IMR-90 (cell line): ENCODE measurements around the gene ELK3. TPM values are rescaled to one million over a fixed set of nuclear protein-coding genes. Genes with fewer than 3 reads are reported as not detected.

Experiments
- ATAC-seq: fragments of 200-7000 bp; cut with Tn5 transposase; 2 replicates; pipeline ENCODE4 v1.9.1; 2020; ENCODE audit warnings: low read depth, mild to moderate bottlenecking, moderate library complexity
- BruUV-seq: library from RNA; stranded (reverse); fragments of 400-500 nt; replicated peaks from 2 replicates; lab custom pipeline; 2021; lab: Mats Ljungman, UMichigan
- CTCF ChIA-PET: fragments of 300-600 bp; formaldehyde crosslinking; extraction: SDS; loops from one replicate; lab custom pipeline; 2021; ENCODE audit warnings: antibody characterized with exemption; lab: Yijun Ruan, JAX
- POLR2A ChIA-PET: fragments of 300-600 bp; sonication (Branson Sonifier 250); formaldehyde crosslinking; loops from one replicate; lab custom pipeline; 2022; ENCODE audit warnings: antibody characterized with exemption; ENCODE audit not compliant: unreplicated experiment; lab: Charles Lee
- DNase-seq: peaks from one replicate; pipeline ENCODE4 v3.0.0; 2013
- H2AFZ ChIP-seq: replicated peaks from 2 replicates; pipeline ENCODE3; 2013; ENCODE audit warnings: low read length, mild to moderate bottlenecking; ENCODE audit not compliant: poor library complexity
- H2AK5ac ChIP-seq: 2 replicates; pipeline ENCODE4 v1.6.1; 2013; ENCODE audit warnings: low read depth, low read length, inconsistent platforms
- H2AK9ac ChIP-seq: replicated peaks from 2 replicates; pipeline ENCODE3; 2013; ENCODE audit warnings: mild to moderate bottlenecking, low read depth, low read length, moderate library complexity; ENCODE audit not compliant: poor library complexity
- H2BK120ac ChIP-seq: 2 replicates; pipeline ENCODE4 v1.6.1; 2013; ENCODE audit warnings: low read depth, low read length, inconsistent platforms
- H2BK15ac ChIP-seq: 3 replicates; pipeline ENCODE4 v1.6.1; 2013; ENCODE audit warnings: low read depth, low read length, inconsistent platforms
- H2BK20ac ChIP-seq: 2 replicates; pipeline ENCODE4 v1.6.1; 2013; ENCODE audit warnings: low read depth, mild to moderate bottlenecking, inconsistent platforms, low read length, moderate library complexity
- H2BK5ac ChIP-seq: 2 replicates; pipeline ENCODE4 v1.6.1; 2013; ENCODE audit warnings: mild to moderate bottlenecking, low read depth, low read length, inconsistent platforms; ENCODE audit not compliant: poor library complexity, severe bottlenecking
- H3K14ac ChIP-seq: replicated peaks from 2 replicates; pipeline ENCODE4 v1.6.1; 2013; ENCODE audit warnings: low read depth, low read length, inconsistent platforms
- H3K18ac ChIP-seq: 2 replicates; pipeline ENCODE4 v1.6.1; 2013; ENCODE audit warnings: low read depth, low read length, control low read depth
- H3K23ac ChIP-seq: 2 replicates; pipeline ENCODE4 v1.6.1; 2013; ENCODE audit warnings: low read depth, low read length, inconsistent platforms
- H3K27ac ChIP-seq: 2 replicates; pipeline ENCODE4 v1.5.1; 2013; ENCODE audit warnings: mild to moderate bottlenecking, control low read depth, low read length; ENCODE audit not compliant: insufficient read depth
- H3K27me3 ChIP-seq: 2 replicates; pipeline ENCODE4 v1.6.1; 2013; ENCODE audit warnings: low read length; ENCODE audit not compliant: control insufficient read depth, insufficient read depth
- H3K36me3 ChIP-seq: 2 replicates; pipeline ENCODE4 v1.6.1; 2013; ENCODE audit warnings: low read length, mixed read lengths; ENCODE audit not compliant: control insufficient read depth, insufficient read depth
- H3K4ac ChIP-seq: 2 replicates; pipeline ENCODE4 v1.6.1; 2013; ENCODE audit warnings: low read depth, low read length, inconsistent platforms
- H3K4me1 ChIP-seq: 2 replicates; pipeline ENCODE4 v1.6.1; 2013; ENCODE audit warnings: low read length, mixed read lengths; ENCODE audit not compliant: control insufficient read depth, insufficient read depth
- H3K4me2 ChIP-seq: 2 replicates; pipeline ENCODE4 v1.6.1; 2013; ENCODE audit warnings: low read depth, mild to moderate bottlenecking, control low read depth, low read length, moderate library complexity
- H3K4me3 ChIP-seq: 2 replicates; pipeline ENCODE4 v1.5.1; 2013; ENCODE audit warnings: low read depth, mild to moderate bottlenecking, control low read depth, low read length, moderate library complexity; ENCODE audit not compliant: insufficient read depth
- H3K56ac ChIP-seq: 2 replicates; pipeline ENCODE4 v1.6.1; 2013; ENCODE audit warnings: low read length, inconsistent platforms; ENCODE audit not compliant: insufficient read depth; ENCODE audit errors: extremely low read depth
- H3K79me1 ChIP-seq, 2 experiments: 2 replicates each; pipeline ENCODE4 v1.6.1; 2013; ENCODE audit warnings: low read length in 2 of 2, inconsistent platforms in 1 of 2, low read depth in 1 of 2
- H3K9ac ChIP-seq: 2 replicates; pipeline ENCODE4 v1.6.1; 2013; ENCODE audit warnings: low read depth, low read length, control low read depth
- H3K9me1 ChIP-seq: 2 replicates; pipeline ENCODE4 v1.6.1; 2013; ENCODE audit warnings: low read length, inconsistent platforms; ENCODE audit not compliant: insufficient read depth
- H3K9me3 ChIP-seq: 2 replicates; pipeline ENCODE4 v1.6.1; 2013; ENCODE audit warnings: low read length; ENCODE audit not compliant: control insufficient read depth, insufficient read depth
- H4K20me1 ChIP-seq: 2 replicates; pipeline ENCODE4 v1.6.1; 2013; ENCODE audit warnings: low read length, inconsistent platforms; ENCODE audit not compliant: insufficient read depth
- H4K5ac ChIP-seq: 2 replicates; pipeline ENCODE4 v1.6.1; 2013; ENCODE audit warnings: mild to moderate bottlenecking, low read depth, low read length, control low read depth
- H4K8ac ChIP-seq, 2 experiments: 2 replicates each; pipeline ENCODE4 v1.6.1; 2013; ENCODE audit warnings: low read depth in 2 of 2, low read length in 2 of 2, control low read depth in 1 of 2, inconsistent platforms in 1 of 2
- H4K91ac ChIP-seq: 2 replicates; pipeline ENCODE4 v1.6.1; 2013; ENCODE audit warnings: low read depth, low read length, inconsistent platforms; ENCODE audit not compliant: insufficient read depth
- ELK1 ChIP-seq: fragments of 150-350 bp; IDR thresholded peaks from 2 replicates; pipeline ENCODE4 v1.6.1; 2016; ENCODE audit warnings: low read depth, mild to moderate bottlenecking, low read length, moderate library complexity, borderline replicate concordance
- MAZ ChIP-seq: IDR thresholded peaks from 2 replicates; pipeline ENCODE4 v1.6.1; 2012; ENCODE audit warnings: low read depth, mild to moderate bottlenecking, low read length, improper control_type of control experiment, moderate library complexity, borderline replicate concordance
- RAD21 ChIP-seq: IDR thresholded peaks from 2 replicates; pipeline ENCODE4 v1.6.1; 2012; ENCODE audit warnings: low read length, improper control_type of control experiment
- RFX5 ChIP-seq: IDR thresholded peaks from 2 replicates; pipeline ENCODE4 v1.8.0; 2012; ENCODE audit warnings: low read depth, mild to moderate bottlenecking, low read length, moderate library complexity
- SMC3 ChIP-seq: fragments of 150-350 bp; IDR thresholded peaks from 2 replicates; pipeline ENCODE4 v1.6.1; 2016; ENCODE audit warnings: low read depth, mild to moderate bottlenecking, antibody characterized with exemption, low read length, moderate library complexity
- whole genome bisulfite sequencing, 2 experiments: methylation state at CpG; one replicate each; pipeline versions ENCODE4 v1.1.5 to v1.1.7; 2013; ENCODE audit warnings: missing lambda C conversion rate in 2 of 2; ENCODE audit not compliant: insufficient read length in 1 of 2; ENCODE audit errors: extremely low coverage in 2 of 2; 5-methylcytosine and 5-hydroxymethylcytosine counted together
- dilution Hi-C: fragments of 300-500 bp; cut with HindIII; formaldehyde crosslinking; loops from one replicate; pipeline ENCODE4 v1.14.3; 2018; ENCODE audit warnings: low sequenced_read_pairs; ENCODE audit not compliant: unreplicated experiment
- in situ Hi-C: fragments of 300-500 bp; cut with MboI; formaldehyde crosslinking; loops from 3 replicates; pipeline ENCODE4 v1.14.3; 2019; ENCODE audit warnings: low sequenced_read_pairs, inconsistent platforms, mixed read lengths
- intact Hi-C: fragments of 100-400 bp; cut with micrococcal nuclease; formaldehyde crosslinking; loops from 2 replicates; pipeline ENCODE4 v1.10.0; 2022
- polyA plus RNA-seq, 3 experiments: library from polyadenylated mRNA; depleted of rRNA; stranded (reverse); fragments of >200 nt; gene quantifications; 2 replicates each; pipeline ENCODE4 v1.2.3, GENCODE V29; 2012; ENCODE audit warnings: low replicate concordance in 1 of 3
- total RNA-seq: library from RNA; depleted of rRNA; stranded (reverse); fragments of >200 nt; gene quantifications from 2 replicates; pipeline ENCODE4 v1.2.3, GENCODE V29; 2012

The ELK3 gene
- total and polyA plus RNA-seq, 2 of the 4 experiments (the other 2 are of a cell fraction) = 14.5 to 27.5 TPM

DNA sequence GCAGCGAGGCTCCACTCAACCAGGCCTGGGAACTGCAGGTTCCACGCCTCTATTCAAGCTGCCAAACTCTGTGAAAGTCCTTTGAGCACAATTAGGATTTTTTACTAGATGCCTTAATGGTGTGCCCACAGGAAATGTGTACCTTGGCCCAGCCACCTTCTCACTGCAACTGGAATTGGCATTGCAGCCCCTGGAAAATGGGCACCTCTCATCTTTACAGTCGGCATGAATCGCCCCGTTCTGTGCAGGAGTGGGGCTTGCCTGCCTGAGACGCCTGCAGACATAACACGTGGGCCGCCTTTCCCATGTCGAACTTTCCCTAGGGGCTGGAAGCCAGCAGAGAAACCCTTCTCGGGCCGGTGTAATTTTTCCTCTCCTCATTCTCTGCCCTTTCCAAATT lies 42.0 kb upstream of the ELK3 start:
- no peak for TF ChIP-seq ELK1
- TF ChIP-seq RAD21 = no peak
- no peak for TF ChIP-seq MAZ
- no peak for TF ChIP-seq SMC3
- no peak for TF ChIP-seq RFX5
- Histone ChIP-seq H3K36me3 (no peaks in the 10 kb centered on the region), H3K23ac (no peak overlapping the region), H3K14ac (no peak overlapping the region), H3K79me1 (no peaks in the 10 kb centered on the region), H4K20me1 (no peaks in the 10 kb centered on the region), H3K18ac (no peak overlapping the region), H2BK20ac (no peak overlapping the region), H4K8ac (no peak overlapping the region), H2AK9ac (no peak overlapping the region), H2BK120ac (no peak overlapping the region), H3K4me3 (no peak overlapping the region), H3K4me2 (no peak overlapping the region), H3K9me1 (no peaks in the 10 kb centered on the region), H3K56ac (no peak overlapping the region), H3K9ac (no peak overlapping the region), H3K9me3 (no peaks in the 10 kb centered on the region), H3K27ac (no peak overlapping the region), H3K4me1 (no peaks in the 10 kb centered on the region), H3K27me3 (peaks cover 4% of the 10 kb centered on the region; the same call in 1 of the 2 replicates), H2BK15ac (no peak overlapping the region), H2BK5ac (no peak overlapping the region), H4K91ac (no peak overlapping the region), H4K5ac (no peak overlapping the region), H3K4ac (no peak overlapping the region), H2AFZ (no peak overlapping the region), H2AK5ac (no peak overlapping the region)
- ATAC-seq = no peak
- DNase-seq = no peak
- dilution Hi-C loops = no loop called here
- no TSS peak for BruUV-seq
- in situ Hi-C loops = no loop called here
- WGBS, 2 experiments = 63% methylated on average over 6 of the region's 11 CpGs; no CpG with 5 or more reads in 1 of the 2 experiments
- ChIA-PET POLR2A (no interaction called here), CTCF (no interaction called here)
- intact Hi-C loops = no loop called here
